Liver (tissue), 9 donors: Measurements from ENCODE around the gene PITPNC1. TPM values are rescaled to one million over a fixed set of nuclear protein-coding genes. Genes with fewer than 3 reads are reported as not detected.

Source experiments
- DNase-seq: peaks from one replicate; pipeline ENCODE4 v3.0.0-alpha.2; 2017; ENCODE audit warnings: low spot score
- H3K27ac ChIP-seq, 2 donors: one replicate each; pipeline ENCODE4 v1.7.0; 2013; ENCODE audit warnings: inconsistent platforms in 2 of 2, low read length in 2 of 2, control low read depth in 1 of 2, low read depth in 1 of 2, mild to moderate bottlenecking in 1 of 2
- H3K27me3 ChIP-seq, 4 donors: one replicate each; pipeline versions ENCODE4 v1.6.1 to v1.7.0; 2013; ENCODE audit warnings: low read length in 3 of 4, inconsistent platforms in 1 of 4, mild to moderate bottlenecking in 1 of 4, moderate library complexity in 1 of 4; ENCODE audit not compliant: control insufficient read depth in 4 of 4, insufficient read depth in 4 of 4
- H3K36me3 ChIP-seq, 4 donors: one replicate each; pipeline versions ENCODE4 v1.6.1 to v1.7.0; 2013; ENCODE audit warnings: low read length in 3 of 4, mild to moderate bottlenecking in 3 of 4, low read depth in 1 of 4, moderate library complexity in 1 of 4; ENCODE audit not compliant: control insufficient read depth in 4 of 4, insufficient read depth in 3 of 4
- H3K4me1 ChIP-seq, 4 donors: one replicate each; pipeline versions ENCODE4 v1.6.1 to v1.7.0; 2013; ENCODE audit warnings: low read length in 3 of 4, mild to moderate bottlenecking in 3 of 4, moderate library complexity in 1 of 4; ENCODE audit not compliant: control insufficient read depth in 4 of 4, insufficient read depth in 4 of 4
- H3K4me3 ChIP-seq, 3 donors: one replicate each; pipeline versions ENCODE4 v1.6.1 to v1.7.0; 2013; ENCODE audit warnings: low read length in 3 of 3, control low read depth in 1 of 3, low read depth in 1 of 3, mild to moderate bottlenecking in 1 of 3
- H3K9ac ChIP-seq, 2 donors: one replicate each; pipeline ENCODE4 v1.7.0; 2013; ENCODE audit warnings: low read length in 2 of 2, mild to moderate bottlenecking in 2 of 2, moderate library complexity in 2 of 2, control low read depth in 1 of 2, low read depth in 1 of 2
- H3K9me3 ChIP-seq, 4 donors: one replicate each; pipeline versions ENCODE4 v1.6.1 to v1.7.0; 2013; ENCODE audit warnings: low read length in 3 of 4; ENCODE audit not compliant: control insufficient read depth in 4 of 4
- EGR1 ChIP-seq, 2 donors: IDR thresholded peaks; 2 replicates each; pipeline ENCODE4 v1.6.1; 2016 to 2018; ENCODE audit warnings: antibody characterized with exemption in 2 of 2, low read depth in 2 of 2
- FOXA1 ChIP-seq: IDR thresholded peaks from 2 replicates; pipeline ENCODE4 v1.6.1; 2016; ENCODE audit warnings: antibody characterized with exemption
- FOXA2 ChIP-seq: IDR thresholded peaks from 2 replicates; pipeline ENCODE4 v1.6.1; 2016; ENCODE audit warnings: antibody characterized with exemption
- GABPA ChIP-seq, 2 donors: IDR thresholded peaks in 1 of 2; conservative IDR thresholded peaks in 1 of 2; 2 replicates each; pipeline ENCODE4 v1.6.1; 2016; ENCODE audit warnings: antibody characterized with exemption in 2 of 2, mild to moderate bottlenecking in 1 of 2, moderate library complexity in 1 of 2
- HNF4A ChIP-seq, 2 donors: conservative IDR thresholded peaks; 2 replicates each; pipeline ENCODE4 v1.6.1; 2016; ENCODE audit warnings: antibody characterized with exemption in 2 of 2, mild to moderate bottlenecking in 2 of 2
- JUND ChIP-seq, 2 donors: IDR thresholded peaks; 2 replicates each; pipeline ENCODE4 v1.6.1; 2016; ENCODE audit warnings: antibody characterized with exemption in 2 of 2
- MAX ChIP-seq: IDR thresholded peaks from 2 replicates; pipeline ENCODE4 v1.6.1; 2016; ENCODE audit warnings: antibody characterized with exemption
- NR2F2 ChIP-seq: IDR thresholded peaks from 2 replicates; pipeline ENCODE4 v1.6.1; 2016; ENCODE audit warnings: antibody characterized with exemption
- RAD21 ChIP-seq, 2 donors: IDR thresholded peaks; 2 replicates each; pipeline ENCODE4 v1.6.1; 2016; ENCODE audit warnings: antibody characterized with exemption in 2 of 2, mild to moderate bottlenecking in 2 of 2
- RXRA ChIP-seq, 2 donors: IDR thresholded peaks; 2 replicates each; pipeline ENCODE4 v1.6.1; 2017 to 2018; ENCODE audit warnings: antibody characterized with exemption in 2 of 2, mild to moderate bottlenecking in 1 of 2
- SP1 ChIP-seq: IDR thresholded peaks from 2 replicates; pipeline ENCODE4 v1.6.1; 2018; ENCODE audit warnings: antibody characterized with exemption, mild to moderate bottlenecking
- TAF1 ChIP-seq: conservative IDR thresholded peaks from 2 replicates; pipeline ENCODE4 v1.6.1; 2016; ENCODE audit warnings: antibody characterized with exemption, mild to moderate bottlenecking
- YY1 ChIP-seq: IDR thresholded peaks from 2 replicates; pipeline ENCODE4 v1.6.1; 2016; ENCODE audit warnings: antibody characterized with exemption, mild to moderate bottlenecking
- ZBTB33 ChIP-seq: IDR thresholded peaks from 2 replicates; pipeline ENCODE4 v1.6.1; 2016; ENCODE audit warnings: antibody characterized with exemption
- WGBS: extraction: QIAGEN DNeasy Blood & Tissue Kit; methylation state at CpG from one replicate; pipeline ENCODE4 v1.1.7; 2013; 5-methylcytosine and 5-hydroxymethylcytosine counted together
- polyA plus RNA-seq, 2 donors: library from polyadenylated mRNA; stranded (reverse) in 1 of 2; unstranded in 1 of 2; fragments of 200-250 nt in 1 of 2; fragments of >200 nt in 1 of 2; fragmentation: Nextera tagmentation in 1 of 2; extraction: Ambion mirVana in 1 of 2; gene quantifications; one replicate each; pipeline versions ENCODE4 v1.2.1 to v1.2.3, GENCODE V29; 2013 to 2015
- total RNA-seq, 2 donors: library from RNA; depleted of rRNA; stranded (reverse); fragments of >200 nt; gene quantifications; one replicate each; pipeline ENCODE4 v1.2.3, GENCODE V29; 2014
- donor health status: healthy.
- donor health status: healthy.
- donor health status: healthy.
- donor health status: healthy.
- donor health status: healthy.

PITPNC1 gene
- total and polyA plus RNA-seq, 4 donors, result 2.3 to 10.2 (median 5.7) TPM

- no peak for TF ChIP-seq ZBTB33
- no peak for TF ChIP-seq FOXA2
- TF ChIP-seq GABPA (IDR thresholded peaks at IDR 0.05 in 1 of 2, conservative IDR thresholded peaks at IDR 0.05 in 1 of 2), result no peak
- no peak for TF ChIP-seq SP1
- no peak for TF ChIP-seq YY1
- TF ChIP-seq TAF1, result no peak
- TF ChIP-seq NR2F2, result no peak
- no peak for TF ChIP-seq EGR1 (IDR thresholded peaks at IDR 0.05; ENCODE audit: low read depth in 2 of 2)
- no peak for TF ChIP-seq HNF4A (conservative IDR thresholded peaks at IDR 0.05)
Measured at GRCh38 chr17:67482764-67483163, 105.7 kb downstream of the PITPNC1 start (continued).

GRCh38 chr17:67484261-67484660 lies 107.2 kb downstream of the PITPNC1 start:
- no peak for DNase-seq
- Histone ChIP-seq H3K27ac (no peak overlapping the region), H3K4me3 (no peak overlapping the region), H3K4me1 (peaks cover 3 to 9% (median 6%) of the 10 kb centered on the region in 4 donors), H3K9ac (no peak overlapping the region), H3K9me3 (no peaks in the 10 kb centered on the region), H3K27me3 (no peaks in the 10 kb centered on the region), H3K36me3 (no peaks in the 10 kb centered on the region)
- WGBS, result 98% methylated on average over 4 of the region's 4 CpGs
- TF ChIP-seq FOXA2 (no peak), YY1 (no peak), HNF4A (conservative IDR thresholded peaks at IDR 0.05) (no peak), RXRA (IDR thresholded peaks at IDR 0.05) (no peak), MAX (no peak), JUND (IDR thresholded peaks at IDR 0.05) (no peak), GABPA (IDR thresholded peaks at IDR 0.05 in 1 of 2, conservative IDR thresholded peaks at IDR 0.05 in 1 of 2) (no peak), RAD21 (IDR thresholded peaks at IDR 0.05) (no peak)

GRCh38 chr17:67485666-67486065 lies 108.6 kb downstream of the PITPNC1 start:
- Histone ChIP-seq H3K9me3 (no peaks in the 10 kb centered on the region), H3K4me1 (peaks cover 3 to 9% (median 6%) of the 10 kb centered on the region in 4 donors), H3K9ac (no peak overlapping the region), H3K27me3 (no peaks in the 10 kb centered on the region), H3K27ac (no peak overlapping the region), H3K4me3 (no peak overlapping the region), H3K36me3 (no peaks in the 10 kb centered on the region)
- TF ChIP-seq GABPA (IDR thresholded peaks at IDR 0.05 in 1 of 2, conservative IDR thresholded peaks at IDR 0.05 in 1 of 2) (no peak), FOXA1 (no peak), ZBTB33 (no peak), HNF4A (conservative IDR thresholded peaks at IDR 0.05) (no peak), SP1 (no peak), TAF1 (no peak), MAX (no peak)
- DNase-seq, result no peak
- 97% methylated on average over 7 of the region's 7 CpGs for WGBS
